ENCODE measurements around the gene PCDH15.

PCDH15 gene

GRCh38 chr10:54372179-54372578, 428.9 kb downstream of the PCDH15 start:
- DNase-seq (ENCODE audit: low spot score) = no peak

- no peak for DNase-seq (ENCODE audit: low spot score)
Measured at GRCh38 chr10:54368984-54369383, 432.0 kb downstream of the PCDH15 start.

- no peak for DNase-seq (ENCODE audit: low spot score)
Measured at GRCh38 chr10:54363390-54363789, 437.6 kb downstream of the PCDH15 start.

- no peak for DNase-seq (ENCODE audit: low spot score)
Measured at GRCh38 chr10:54342058-54342457, 459.0 kb downstream of the PCDH15 start.

- no peak for DNase-seq (ENCODE audit: low spot score)
Measured at GRCh38 chr10:54335296-54335695, 465.7 kb downstream of the PCDH15 start.

GRCh38 chr10:54319341-54319740, 481.7 kb downstream of the PCDH15 start:
- DNase-seq (ENCODE audit: low spot score) = no peak

DNA sequence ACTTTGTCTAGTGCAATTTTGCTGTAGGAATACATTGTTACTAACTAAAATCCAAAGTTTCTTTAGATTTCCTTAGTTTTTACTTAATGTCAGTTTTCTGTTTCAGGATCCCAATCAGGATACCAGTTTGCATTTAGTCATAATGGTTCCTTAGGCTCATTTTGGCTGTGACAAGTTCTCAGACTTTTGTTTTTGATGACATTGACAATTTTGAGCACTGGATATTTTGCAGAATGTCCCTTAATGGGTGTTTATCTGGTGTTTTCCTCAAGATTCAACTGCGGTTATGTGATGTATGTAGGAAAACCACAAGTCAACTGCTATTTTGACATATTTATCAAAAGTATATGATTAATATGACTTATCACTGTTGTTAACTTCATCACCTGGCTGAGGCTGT, 482.6 kb downstream of the PCDH15 start:
- DNase-seq (ENCODE audit: low spot score) = no peak

GRCh38 chr10:54314430-54314829, 486.6 kb downstream of the PCDH15 start:
- DNase-seq (ENCODE audit: low spot score) = no peak

DNA sequence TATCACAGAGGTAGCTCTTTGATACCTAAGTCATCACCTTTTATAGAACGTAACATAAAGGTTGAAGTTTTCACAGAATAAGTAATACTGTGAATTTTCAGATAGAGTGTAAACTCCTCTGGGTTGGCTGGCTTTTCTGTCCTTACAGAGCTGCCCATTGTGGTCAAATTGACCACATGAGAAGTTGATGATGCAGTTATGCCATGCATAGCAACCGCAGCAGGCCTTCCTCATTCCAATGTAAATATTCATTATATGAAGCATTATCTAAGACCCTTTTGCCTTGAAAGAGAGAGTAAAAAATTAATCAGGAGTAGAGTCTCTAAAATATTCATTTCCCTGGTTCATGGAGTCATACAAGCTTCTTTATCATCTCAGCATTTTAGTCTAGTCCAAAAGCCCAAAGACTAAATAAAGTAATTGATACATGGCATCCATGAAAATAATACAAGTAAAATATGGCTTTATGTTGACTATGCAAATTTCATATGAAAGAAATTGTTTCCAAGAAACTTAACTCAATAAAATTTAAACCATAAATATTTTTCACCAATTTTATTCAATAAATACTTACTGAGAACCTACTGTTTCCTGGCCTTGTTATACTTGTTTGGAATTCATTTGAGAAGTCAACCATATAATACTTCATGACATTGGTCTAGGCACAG, 516.4 kb downstream of the PCDH15 start:
- DNase-seq (ENCODE audit: low spot score) = no peak

DNA sequence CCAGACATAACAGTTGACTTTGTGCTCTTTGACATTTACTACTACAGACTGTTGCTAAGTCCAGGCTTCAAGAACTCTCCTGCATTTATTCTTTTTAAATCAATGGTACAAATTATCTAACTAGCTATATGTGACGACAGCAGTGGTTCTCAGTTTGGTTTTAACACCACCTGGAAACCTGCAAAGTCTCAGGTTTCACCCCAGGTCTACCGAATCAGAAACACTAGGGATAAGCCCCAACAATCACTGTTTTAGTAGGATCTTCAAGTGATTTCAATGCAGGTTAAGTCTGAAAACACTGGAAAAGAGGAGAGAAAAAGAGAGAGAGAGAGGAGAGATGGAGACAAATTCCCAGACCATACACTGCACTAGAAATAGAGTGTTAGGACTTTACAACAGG, 519.0 kb downstream of the PCDH15 start:
- DNase-seq (ENCODE audit: low spot score) = no peak

GRCh38 chr10:54266395-54266794, 534.6 kb downstream of the PCDH15 start:
- no peak for DNase-seq (ENCODE audit: low spot score)

- no peak for DNase-seq (ENCODE audit: low spot score)
Measured at GRCh38 chr10:54262726-54263125, 538.3 kb downstream of the PCDH15 start.

- DNase-seq (ENCODE audit: low spot score) = no peak
Measured at GRCh38 chr10:54259104-54259503, 541.9 kb downstream of the PCDH15 start.

DNA sequence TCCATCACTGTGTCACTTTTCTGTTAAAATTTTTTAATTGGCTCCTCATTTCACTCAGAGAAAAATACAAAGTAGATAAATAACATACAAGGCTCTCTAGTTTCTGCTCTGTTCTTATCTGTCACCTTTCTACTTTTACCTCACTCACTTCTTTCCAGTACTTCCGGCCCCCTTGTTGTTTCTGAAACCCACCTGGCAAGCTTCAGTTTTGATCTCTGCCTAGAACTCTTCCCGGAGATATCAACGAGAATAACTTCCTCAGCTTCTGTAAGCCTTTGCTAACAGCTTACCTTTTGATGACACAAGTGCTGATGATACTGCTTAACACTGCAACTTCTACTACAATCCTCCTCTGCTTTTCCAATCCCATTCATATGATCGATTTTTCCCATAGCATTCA, 566.2 kb downstream of the PCDH15 start:
- no peak for DNase-seq (ENCODE audit: low spot score)

GRCh38 chr10:54203401-54203800, 597.6 kb downstream of the PCDH15 start:
- DNase-seq (ENCODE audit: low spot score) = peak; percentile 55

GRCh38 chr10:54198051-54198450, 603.0 kb downstream of the PCDH15 start:
- DNase-seq (ENCODE audit: low spot score) = no peak

- DNase-seq (ENCODE audit: low spot score) = no peak
Measured at GRCh38 chr10:54194806-54195205, 606.2 kb downstream of the PCDH15 start.

DNA sequence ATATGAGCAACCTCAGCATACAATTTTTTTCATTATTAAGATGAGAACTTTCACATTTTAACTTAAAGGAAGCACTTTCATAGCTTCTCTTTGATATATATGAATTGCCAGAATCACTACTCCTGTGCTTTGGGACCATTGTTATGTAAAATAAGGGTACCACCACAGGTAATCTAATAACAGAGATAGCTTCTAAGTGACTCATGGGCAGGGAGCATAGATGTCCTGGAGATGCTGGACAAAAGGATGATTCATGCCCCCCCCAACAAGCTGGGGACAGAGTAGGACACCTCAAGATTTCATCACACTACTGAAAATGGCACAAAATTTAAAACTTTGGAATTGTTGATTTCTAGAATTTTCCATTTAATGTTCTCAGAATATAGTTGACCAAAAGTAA, 641.1 kb downstream of the PCDH15 start:
- DNase-seq (ENCODE audit: low spot score) = no peak

GRCh38 chr10:54148508-54148907, 652.5 kb downstream of the PCDH15 start:
- no peak for DNase-seq (ENCODE audit: low spot score)

- DNase-seq (ENCODE audit: low spot score) = no peak
Measured at GRCh38 chr10:54139819-54140428, 661.1 kb downstream of the PCDH15 start.

DNA sequence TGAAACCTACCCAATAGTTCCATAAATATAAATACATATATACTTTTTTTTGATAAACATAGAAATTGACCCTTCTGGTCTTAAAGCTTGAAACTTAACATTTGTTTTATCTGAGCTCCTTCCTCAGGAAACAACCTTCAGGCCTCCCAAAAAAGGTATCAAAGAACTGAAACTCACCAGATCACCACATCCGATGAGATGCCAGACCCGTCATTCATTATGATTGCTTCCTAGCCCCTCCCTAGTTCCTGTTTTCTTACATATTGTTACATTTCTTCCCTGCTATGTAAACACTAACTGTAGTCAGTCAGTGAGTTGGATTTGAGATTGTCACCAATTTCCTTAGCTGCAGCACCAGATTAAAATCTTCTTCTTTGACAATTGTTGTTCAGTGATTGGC, 663.6 kb downstream of the PCDH15 start:
- no peak for DNase-seq (ENCODE audit: low spot score)

GRCh38 chr10:54133203-54133602, 667.8 kb downstream of the PCDH15 start:
- DNase-seq (ENCODE audit: low spot score) = peak; percentile 8

GRCh38 chr10:54131833-54132232, 669.2 kb downstream of the PCDH15 start:
- no peak for DNase-seq (ENCODE audit: low spot score)

DNA sequence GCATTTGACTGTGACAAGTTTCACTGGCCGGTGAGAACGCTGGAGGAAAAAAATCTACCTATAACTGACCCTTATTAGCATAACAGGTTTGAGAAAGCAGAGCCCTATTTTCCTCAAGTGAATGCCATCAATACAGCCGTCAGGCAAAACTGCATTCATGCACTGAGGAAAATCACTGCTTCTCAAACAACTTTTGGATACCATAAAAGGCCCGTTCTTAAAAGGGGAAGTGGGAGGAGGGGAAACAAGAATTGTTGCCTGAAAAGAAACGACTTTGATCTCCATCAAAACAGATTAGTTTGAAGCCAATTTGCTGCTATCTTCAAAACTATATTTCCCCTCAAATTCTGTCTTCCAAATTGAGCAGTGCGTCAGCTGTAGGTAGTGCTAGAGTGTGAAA, 670.6 kb downstream of the PCDH15 start:
- no peak for DNase-seq (ENCODE audit: low spot score)

Measured in kidney capillary endothelial cell (primary cell).